GM12878 (cell line): ENCODE results near the gene TMEM135. TPM values are rescaled to one million over a fixed set of nuclear protein-coding genes. Genes with fewer than 3 reads are reported as not detected.
"Not testable (repeated sequence)": the region's sequence is repeated elsewhere in the genome, so short reads cannot be mapped to it uniquely, and the experiment has no call there.

Experiments used
- ATAC-seq: fragments of 200-7000 bp; cut with Tn5 transposase; 3 replicates; pipeline ENCODE4 v1.9.1; 2020; ENCODE audit warnings: mild to moderate bottlenecking, moderate library complexity
- BruUV-seq: library from RNA; stranded (reverse); fragments of 400-500 nt; replicated peaks from 2 replicates; lab custom pipeline; 2021; lab: Mats Ljungman, UMichigan
- CTCF ChIA-PET: fragments of 300-600 bp; sonication (Branson Sonifier 250); formaldehyde crosslinking; extraction: SDS; loops from one replicate; lab custom pipeline; 2021; ENCODE audit warnings: inconsistent platforms; lab: Yijun Ruan, JAX
- POLR2A ChIA-PET: fragments of 350-600 bp; formaldehyde crosslinking; extraction: SDS; loops from one replicate; lab custom pipeline; 2021; ENCODE audit warnings: inconsistent platforms; lab: Charles Lee
- RAD21 ChIA-PET: fragments of 300-600 bp; sonication (Branson Sonifier 250); formaldehyde crosslinking; loops from one replicate; lab custom pipeline; 2023; ENCODE audit warnings: antibody characterized with exemption; ENCODE audit not compliant: unreplicated experiment; lab: Charles Lee
- SMC1A ChIA-PET: fragments of 300-600 bp; sonication (Branson Sonifier 250); formaldehyde crosslinking; loops from one replicate; lab custom pipeline; 2023; ENCODE audit not compliant: unreplicated experiment, uncharacterized antibody; lab: Charles Lee
- DNase-seq: peaks from one replicate; pipeline ENCODE4 v3.0.0-alpha.2; 2011; ENCODE audit warnings: low read depth, low spot score
- FAIRE-seq: peaks from 3 replicates; lab custom pipeline; 2011; peaks lifted over from hg19 to GRCh38; lab: Jason Lieb, UNC
- H2AFZ ChIP-seq: 2 replicates; pipeline ENCODE4 v1.6.0; 2011; ENCODE audit warnings: low read depth, low read length, control low read depth; ENCODE audit not compliant: control insufficient read depth
- H3K27ac ChIP-seq: 2 replicates; pipeline ENCODE4 v1.5.1; 2011; ENCODE audit warnings: control low read depth; ENCODE audit not compliant: control insufficient read depth, insufficient read depth
- H3K27me3 ChIP-seq, 2 experiments: replicated peaks in 1 of 2; 2 replicates each; pipeline versions ENCODE4 v1.6.0 to v1.6.1; 2011; ENCODE audit warnings: low read length in 1 of 2; ENCODE audit not compliant: control insufficient read depth in 2 of 2, insufficient read depth in 2 of 2
- H3K36me3 ChIP-seq, 2 experiments: 2 replicates each; pipeline ENCODE4 v1.5.1; 2011; ENCODE audit warnings: low read length in 1 of 2; ENCODE audit not compliant: control insufficient read depth in 2 of 2, insufficient read depth in 2 of 2
- H3K4me1 ChIP-seq: 2 replicates; pipeline ENCODE4 v1.6.1; 2011; ENCODE audit warnings: mild to moderate bottlenecking, low read length, moderate library complexity, mixed read lengths; ENCODE audit not compliant: control insufficient read depth, insufficient read depth
- H3K4me2 ChIP-seq: 2 replicates; pipeline ENCODE4 v1.6.0; 2011; ENCODE audit warnings: control low read depth; ENCODE audit not compliant: control insufficient read depth, insufficient read depth
- H3K4me3 ChIP-seq: fragments of 200-600 bp; sonication (generic); 2 replicates; pipeline ENCODE4 v1.5.1; 2016
- H3K79me2 ChIP-seq: 2 replicates; pipeline ENCODE4 v1.6.0; 2011; ENCODE audit warnings: low read length; ENCODE audit not compliant: control insufficient read depth, insufficient read depth
- H3K9ac ChIP-seq: 2 replicates; pipeline ENCODE4 v1.8.0; 2011; ENCODE audit warnings: low read length, control low read depth, mixed read lengths; ENCODE audit not compliant: control insufficient read depth, insufficient read depth
- H3K9me3 ChIP-seq: replicated peaks from 3 replicates; pipeline ENCODE4 v1.5.1; 2011; ENCODE audit warnings: mild to moderate bottlenecking, low read length; ENCODE audit not compliant: control insufficient read depth, insufficient read depth
- H4K20me1 ChIP-seq: 2 replicates; pipeline ENCODE4 v1.6.0; 2011; ENCODE audit not compliant: control insufficient read depth, insufficient read depth
- CBX5 ChIP-seq: sonication (generic); IDR thresholded peaks from 2 replicates; pipeline ENCODE4 v1.6.1; 2016; ENCODE audit warnings: low read depth, moderate library complexity, mild to moderate bottlenecking, inconsistent platforms
- EED ChIP-seq: sonication (generic); IDR thresholded peaks from 2 replicates; pipeline ENCODE4 v1.6.1; 2016; ENCODE audit warnings: antibody characterized with exemption, low read depth
- KDM1A ChIP-seq: fragments of 200-600 bp; sonication (generic); IDR thresholded peaks from 2 replicates; pipeline ENCODE4 v1.6.1; 2016; ENCODE audit warnings: borderline replicate concordance
- MXI1 ChIP-seq: fragments of 150-350 bp; IDR thresholded peaks from 2 replicates; pipeline ENCODE4 v1.6.1; 2011; ENCODE audit warnings: low read depth, mild to moderate bottlenecking, inconsistent platforms, low read length, improper control_type of control experiment
- PML ChIP-seq: IDR thresholded peaks from 2 replicates; pipeline ENCODE4 v1.6.1; 2012; ENCODE audit warnings: low read length, inconsistent platforms
- POLR2AphosphoS5 ChIP-seq: IDR thresholded peaks from 2 replicates; pipeline ENCODE4 v1.6.1; 2011; ENCODE audit warnings: mild to moderate bottlenecking, low read length, inconsistent platforms
- RB1 ChIP-seq: fragments of 450-650 bp; formaldehyde crosslinking; IDR thresholded peaks from 2 replicates; pipeline ENCODE4 v1.6.1; 2017; ENCODE audit warnings: mild to moderate bottlenecking, borderline replicate concordance
- TBL1XR1 ChIP-seq: IDR thresholded peaks from 2 replicates; pipeline ENCODE4 v1.6.1; 2012; ENCODE audit warnings: low read depth, low read length, improper control_type of control experiment
- TCF12 ChIP-seq: IDR thresholded peaks from 2 replicates; pipeline ENCODE4 v1.6.1; 2011; ENCODE audit warnings: low read depth, mild to moderate bottlenecking, low read length
- ZBTB4 ChIP-seq: fragments of 450-650 bp; formaldehyde crosslinking; IDR thresholded peaks from 2 replicates; pipeline ENCODE4 v1.4.0; 2022; ENCODE audit warnings: mild to moderate bottlenecking, moderate library complexity
- ZNF207 ChIP-seq: fragments of 450-650 bp; IDR thresholded peaks from 2 replicates; pipeline ENCODE4 v1.6.1; 2014; ENCODE audit warnings: antibody characterized with exemption, mild to moderate bottlenecking, borderline replicate concordance
- WGBS: methylation state at CpG from one replicate; pipeline ENCODE4 v1.1.6; 2016; ENCODE audit warnings: low lambda C conversion rate; ENCODE audit not compliant: insufficient replicate concordance, insufficient coverage; ENCODE audit errors: missing lambda C conversion rate; 5-methylcytosine and 5-hydroxymethylcytosine counted together
- in situ Hi-C: fragments of 300-500 bp; cut with MboI; formaldehyde crosslinking; loops from 9 replicates; pipeline ENCODE4 v1.14.3; 2018; ENCODE audit warnings: mixed read lengths
- intact Hi-C: fragments of 100-400 bp; cut with micrococcal nuclease; formaldehyde crosslinking; loops from one replicate; pipeline ENCODE4 v1.14.2; 2022; ENCODE audit not compliant: unreplicated experiment
- polyA plus RNA-seq, 11 experiments: library from polyadenylated mRNA; depleted of rRNA in 4 of 11; unstranded in 6 of 11; stranded (reverse) in 5 of 11; fragments of >200 nt; fragmentation: Nextera tagmentation in 4 of 11; fragmentation: Illumina TruSeq in 1 of 11; extraction: Ambion mirVana in 4 of 11; extraction: Trizol in 1 of 11; gene quantifications; 1 replicate in 1 of 11; 2 replicates in 10 of 11; pipeline versions ENCODE4 v1.2.1 to v1.2.3, GENCODE V29; 2011 to 2016; ENCODE audit warnings: inconsistent platforms in 2 of 11, missing spikeins in 2 of 11, low read depth in 1 of 11
- total RNA-seq, 4 experiments: library from RNA; depleted of rRNA in 3 of 4; stranded (reverse); fragments of >200 nt in 3 of 4; fragmentation: Illumina TruSeq in 1 of 4; extraction: Trizol in 1 of 4; gene quantifications; 2 replicates each; pipeline versions ENCODE4 v1.2.1 to v1.2.3, GENCODE V29; 2013 to 2021

TMEM135 gene
- total and polyA plus RNA-seq, 10 of the 15 experiments (the other 5 are each of a cell fraction or from before 2014, with no cell fraction given) = 7.2 to 117 (median 12.9) TPM

- no peak for TF ChIP-seq PML
- TF ChIP-seq, all 136 proteins: peak for 0
Measured at GRCh38 chr11:87156970-87157369, 119.2 kb downstream of the TMEM135 start (continued).

DNA sequence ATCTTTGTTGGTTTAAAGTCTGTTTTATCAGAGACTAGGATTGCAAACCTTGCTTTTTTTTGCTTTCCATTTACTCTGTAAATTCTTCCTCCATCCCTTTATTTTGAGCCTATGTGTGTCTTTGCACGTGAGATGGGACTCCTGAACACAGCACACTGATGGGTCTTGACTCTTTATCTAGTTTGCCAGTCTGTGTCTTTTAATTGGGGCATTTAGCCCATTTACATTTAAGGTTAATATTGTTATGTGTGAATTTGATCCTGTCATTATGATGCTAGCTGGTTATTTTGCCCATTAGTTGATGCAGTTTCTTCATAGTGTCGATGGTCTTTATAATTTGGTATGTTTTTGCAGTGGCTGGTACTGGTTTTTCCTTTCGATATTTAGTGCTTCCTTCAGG lies 131.3 kb downstream of the TMEM135 start:
- H3K27me3 ChIP-seq, BruUV-seq, H3K4me1 ChIP-seq, intact Hi-C loops, H3K4me3 ChIP-seq, in situ Hi-C loops, POLR2A ChIA-PET, SMC1A ChIA-PET, H2AFZ ChIP-seq, CTCF ChIA-PET, H3K9me3 ChIP-seq, RAD21 ChIA-PET, H3K27ac ChIP-seq, H3K9ac ChIP-seq, H3K4me2 ChIP-seq, ATAC-seq, H3K36me3 ChIP-seq, H4K20me1 ChIP-seq, FAIRE-seq, H3K79me2 ChIP-seq, DNase-seq: not testable (repeated sequence)
- WGBS = 87% methylated on average over 3 of the region's 3 CpGs

GRCh38 chr11:87173185-87174039 lies 135.7 kb downstream of the TMEM135 start:
- no TSS peak for BruUV-seq
- Histone ChIP-seq H3K4me3 (no peak overlapping the region), H3K27ac (no peak overlapping the region), H3K9me3 (peaks cover 3% of the 10 kb centered on the region; the same call in 2 of the 3 replicates), H3K79me2 (no peaks in the 10 kb centered on the region), H3K36me3 (no peaks in the 10 kb centered on the region), H3K4me1 (no peaks in the 10 kb centered on the region), H3K9ac (no peak overlapping the region), H2AFZ (no peak overlapping the region), H4K20me1 (no peaks in the 10 kb centered on the region), H3K27me3 (no peaks in the 10 kb centered on the region), H3K4me2 (no peak overlapping the region)
- intact Hi-C loops (no loop called here), in situ Hi-C loops (no loop called here)
- ATAC-seq (no peak), DNase-seq (no peak), FAIRE-seq (no peak)
- ChIA-PET CTCF (no interaction called here), RAD21 (no interaction called here), SMC1A (interaction anchor here (1.6 kb wide), 1 partner anchor 13 kb away, joined by 3 read pairs; no protein-coding TSS in a partner anchor), POLR2A (no interaction called here)
- WGBS = 99% methylated on average over 3 of the region's 3 CpGs
- no peak for TF ChIP-seq TBL1XR1
- no peak for TF ChIP-seq RB1
- TF ChIP-seq MXI1 = no peak
- TF ChIP-seq TCF12 = no peak
- no peak for TF ChIP-seq CBX5
- no peak for TF ChIP-seq POLR2AphosphoS5
- TF ChIP-seq ZBTB4 (CRISPR knock-in tag) = no peak
- TF ChIP-seq EED = no peak
- no peak for TF ChIP-seq ZNF207
- TF ChIP-seq KDM1A = no peak
